Measurements from ENCODE around the gene CYGB. TPM values are rescaled to one million over a fixed set of nuclear protein-coding genes. Genes with fewer than 3 reads are reported as not detected.

Gene CYGB
- total and polyA plus RNA-seq, 9 of the 15 experiments (the other 6 are each of a cell fraction or from before 2014, with no cell fraction given) = 0.08 to 0.95 (median 0.18) TPM; not detected in 5

DNA sequence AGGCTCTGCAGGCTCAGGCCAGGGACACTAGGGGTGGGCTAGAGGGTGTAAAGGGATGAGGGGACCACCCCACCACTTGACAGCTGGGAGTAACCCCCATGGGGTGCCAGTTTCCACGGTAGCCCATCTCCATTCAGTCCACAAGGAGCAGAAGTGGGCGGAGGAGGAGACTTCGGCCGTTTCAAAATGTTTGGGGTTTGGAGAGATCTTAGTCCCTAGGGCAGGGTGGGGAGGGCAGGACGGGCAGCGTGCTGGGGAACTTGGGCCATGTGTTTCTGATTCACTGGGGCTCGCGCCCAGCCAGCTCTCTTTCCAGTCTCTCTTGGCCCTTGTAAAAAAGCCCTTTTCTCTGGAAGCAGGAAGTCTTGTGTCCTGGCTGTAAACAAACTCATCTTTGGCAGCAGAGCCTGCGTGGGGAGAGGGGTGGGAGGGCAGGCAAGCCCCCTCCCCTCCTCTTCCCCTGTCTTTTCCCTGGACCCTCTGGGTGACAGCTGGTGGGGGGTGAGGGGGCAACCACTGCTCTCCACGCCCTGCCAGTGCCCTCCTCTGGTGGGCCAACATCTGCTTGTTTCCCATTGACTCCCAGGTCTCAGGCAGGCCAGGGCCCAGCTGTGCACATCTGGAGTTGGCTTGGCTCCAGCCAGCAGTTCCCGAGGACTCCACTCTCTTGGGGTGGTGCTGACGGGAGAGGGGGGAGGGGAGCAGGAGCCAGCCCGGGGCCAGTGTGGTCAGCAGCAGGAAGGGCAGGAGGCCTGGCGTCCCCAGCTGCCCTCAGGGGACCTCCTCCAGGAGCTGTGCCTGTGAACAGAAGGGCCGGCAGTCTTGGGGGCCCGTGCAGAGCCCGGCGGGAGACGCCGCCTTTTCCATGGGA lies 8.1 kb downstream of the CYGB start (continued):
- TF ChIP-seq ZNF644 (tag; IDR thresholded peaks at IDR 0.05; ENCODE audit: low read depth) = no peak
- 0 out of 4 replicates have a peak, but pooled peaks of 1 of the 2 experiments have one; percentile 13 for TF ChIP-seq NRF1 (conservative IDR thresholded peaks at IDR 0.05 in 1 of 2, IDR thresholded peaks at IDR 0.05 in 1 of 2)
- peak; percentile 79 for TF ChIP-seq PCBP1 (IDR thresholded peaks at IDR 0.05; ENCODE audit: low read depth, low read length, poor library complexity, severe bottlenecking)
- no peak for TF ChIP-seq HNRNPUL1 (IDR thresholded peaks at IDR 0.05; ENCODE audit: low read length)
- no peak for TF ChIP-seq ZNF324 (CRISPR knock-in tag; IDR thresholded peaks at IDR 0.05)
- TF ChIP-seq PHTF2 (CRISPR knock-in tag; IDR thresholded peaks at IDR 0.05) = no peak
- TF ChIP-seq, protein P1, sequence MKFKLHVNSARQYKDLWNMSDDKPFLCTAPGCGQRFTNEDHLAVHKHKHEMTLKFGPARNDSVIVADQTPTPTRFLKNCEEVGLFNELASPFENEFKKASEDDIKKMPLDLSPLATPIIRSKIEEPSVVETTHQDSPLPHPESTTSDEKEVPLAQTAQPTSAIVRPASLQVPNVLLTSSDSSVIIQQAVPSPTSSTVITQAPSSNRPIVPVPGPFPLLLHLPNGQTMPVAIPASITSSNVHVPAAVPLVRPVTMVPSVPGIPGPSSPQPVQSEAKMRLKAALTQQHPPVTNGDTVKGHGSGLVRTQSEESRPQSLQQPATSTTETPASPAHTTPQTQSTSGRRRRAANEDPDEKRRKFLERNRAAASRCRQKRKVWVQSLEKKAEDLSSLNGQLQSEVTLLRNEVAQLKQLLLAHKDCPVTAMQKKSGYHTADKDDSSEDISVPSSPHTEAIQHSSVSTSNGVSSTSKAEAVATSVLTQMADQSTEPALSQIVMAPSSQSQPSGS (CRISPR knock-in tag; IDR thresholded peaks at IDR 0.05) = no peak
- TF ChIP-seq PRMT5 (CRISPR knock-in tag; IDR thresholded peaks at IDR 0.05) = no peak
- TF ChIP-seq ZNF3 (CRISPR knock-in tag; IDR thresholded peaks at IDR 0.05) = no peak
- TF ChIP-seq GTF2A2 (tag; IDR thresholded peaks at IDR 0.05) = no peak
- TF ChIP-seq, protein P2, sequence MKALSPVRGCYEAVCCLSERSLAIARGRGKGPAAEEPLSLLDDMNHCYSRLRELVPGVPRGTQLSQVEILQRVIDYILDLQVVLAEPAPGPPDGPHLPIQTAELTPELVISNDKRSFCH (CRISPR knock-in tag; IDR thresholded peaks at IDR 0.05) = no peak
- TF ChIP-seq, protein P2 (tag; IDR thresholded peaks at IDR 0.05) = no peak
- no peak for TF ChIP-seq ETV6 (IDR thresholded peaks at IDR 0.05; ENCODE audit: borderline replicate concordance in 1 of 2, low read depth in 2 of 2, low read length in 1 of 2)
- TF ChIP-seq ETV6 (CRISPR knock-in tag; IDR thresholded peaks at IDR 0.05; ENCODE audit: borderline replicate concordance) = no peak
- TF ChIP-seq ATF1 (CRISPR knock-in tag; IDR thresholded peaks at IDR 0.05) = no peak
- no peak; the same call in 1 of the 2 replicates for TF ChIP-seq ATF1 (tag; IDR thresholded peaks at IDR 0.05)
- no peak for TF ChIP-seq FOXA1 (IDR thresholded peaks at IDR 0.05; ENCODE audit: borderline replicate concordance)
- TF ChIP-seq MXI1 (IDR thresholded peaks at IDR 0.05; ENCODE audit: low read depth, low read length) = no peak
- no peak for TF ChIP-seq ZNF408 (CRISPR knock-in tag; IDR thresholded peaks at IDR 0.05; ENCODE audit: low read depth)
- TF ChIP-seq, protein P3, sequence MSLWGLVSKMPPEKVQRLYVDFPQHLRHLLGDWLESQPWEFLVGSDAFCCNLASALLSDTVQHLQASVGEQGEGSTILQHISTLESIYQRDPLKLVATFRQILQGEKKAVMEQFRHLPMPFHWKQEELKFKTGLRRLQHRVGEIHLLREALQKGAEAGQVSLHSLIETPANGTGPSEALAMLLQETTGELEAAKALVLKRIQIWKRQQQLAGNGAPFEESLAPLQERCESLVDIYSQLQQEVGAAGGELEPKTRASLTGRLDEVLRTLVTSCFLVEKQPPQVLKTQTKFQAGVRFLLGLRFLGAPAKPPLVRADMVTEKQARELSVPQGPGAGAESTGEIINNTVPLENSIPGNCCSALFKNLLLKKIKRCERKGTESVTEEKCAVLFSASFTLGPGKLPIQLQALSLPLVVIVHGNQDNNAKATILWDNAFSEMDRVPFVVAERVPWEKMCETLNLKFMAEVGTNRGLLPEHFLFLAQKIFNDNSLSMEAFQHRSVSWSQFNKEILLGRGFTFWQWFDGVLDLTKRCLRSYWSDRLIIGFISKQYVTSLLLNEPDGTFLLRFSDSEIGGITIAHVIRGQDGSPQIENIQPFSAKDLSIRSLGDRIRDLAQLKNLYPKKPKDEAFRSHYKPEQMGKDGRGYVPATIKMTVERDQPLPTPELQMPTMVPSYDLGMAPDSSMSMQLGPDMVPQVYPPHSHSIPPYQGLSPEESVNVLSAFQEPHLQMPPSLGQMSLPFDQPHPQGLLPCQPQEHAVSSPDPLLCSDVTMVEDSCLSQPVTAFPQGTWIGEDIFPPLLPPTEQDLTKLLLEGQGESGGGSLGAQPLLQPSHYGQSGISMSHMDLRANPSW (CRISPR knock-in tag; IDR thresholded peaks at IDR 0.05) = no peak
- TF ChIP-seq HIVEP1 (CRISPR knock-in tag; IDR thresholded peaks at IDR 0.05) = no peak
- TF ChIP-seq MYC (IDR thresholded peaks at IDR 0.05; ENCODE audit: low read depth, low read length) = peak; percentile 37; the same call in 1 of the 2 replicates
- 0 out of 2 replicates have a peak, but pooled peaks have one; percentile 42 for TF ChIP-seq MYC (CRISPR knock-in tag; IDR thresholded peaks at IDR 0.05; ENCODE audit: borderline replicate concordance, low read depth)
- TF ChIP-seq ZNF830 (CRISPR knock-in tag; IDR thresholded peaks at IDR 0.05) = no peak
- TF ChIP-seq CHD2 (IDR thresholded peaks at IDR 0.05; ENCODE audit: low read depth, low read length) = peak; percentile 40; the same call in 1 of the 2 replicates

Data from K562 (cell line).